IMR-90 (cell line): ENCODE data around the gene LRRC56. TPM values are rescaled to one million over a fixed set of nuclear protein-coding genes. Genes with fewer than 3 reads are reported as not detected.

Source experiments
- ATAC-seq: fragments of 200-7000 bp; cut with Tn5 transposase; 2 replicates; pipeline ENCODE4 v1.9.1; 2020; ENCODE audit warnings: low read depth, mild to moderate bottlenecking, moderate library complexity
- BruUV-seq: library from RNA; stranded (reverse); fragments of 400-500 nt; replicated peaks from 2 replicates; lab custom pipeline; 2021; lab: Mats Ljungman, UMichigan
- CTCF ChIA-PET: fragments of 300-600 bp; formaldehyde crosslinking; extraction: SDS; loops from one replicate; lab custom pipeline; 2021; ENCODE audit warnings: antibody characterized with exemption; lab: Yijun Ruan, JAX
- POLR2A ChIA-PET: fragments of 300-600 bp; sonication (Branson Sonifier 250); formaldehyde crosslinking; loops from one replicate; lab custom pipeline; 2022; ENCODE audit warnings: antibody characterized with exemption; ENCODE audit not compliant: unreplicated experiment; lab: Charles Lee
- DNase-seq: peaks from one replicate; pipeline ENCODE4 v3.0.0; 2013
- H2AFZ ChIP-seq: replicated peaks from 2 replicates; pipeline ENCODE3; 2013; ENCODE audit warnings: low read length, mild to moderate bottlenecking; ENCODE audit not compliant: poor library complexity
- H2AK5ac ChIP-seq: 2 replicates; pipeline ENCODE4 v1.6.1; 2013; ENCODE audit warnings: low read depth, low read length, inconsistent platforms
- H2AK9ac ChIP-seq: replicated peaks from 2 replicates; pipeline ENCODE3; 2013; ENCODE audit warnings: mild to moderate bottlenecking, low read depth, low read length, moderate library complexity; ENCODE audit not compliant: poor library complexity
- H2BK120ac ChIP-seq: 2 replicates; pipeline ENCODE4 v1.6.1; 2013; ENCODE audit warnings: low read depth, low read length, inconsistent platforms
- H2BK15ac ChIP-seq: 3 replicates; pipeline ENCODE4 v1.6.1; 2013; ENCODE audit warnings: low read depth, low read length, inconsistent platforms
- H2BK20ac ChIP-seq: 2 replicates; pipeline ENCODE4 v1.6.1; 2013; ENCODE audit warnings: low read depth, mild to moderate bottlenecking, inconsistent platforms, low read length, moderate library complexity
- H2BK5ac ChIP-seq: 2 replicates; pipeline ENCODE4 v1.6.1; 2013; ENCODE audit warnings: mild to moderate bottlenecking, low read depth, low read length, inconsistent platforms; ENCODE audit not compliant: poor library complexity, severe bottlenecking
- H3K14ac ChIP-seq: replicated peaks from 2 replicates; pipeline ENCODE4 v1.6.1; 2013; ENCODE audit warnings: low read depth, low read length, inconsistent platforms
- H3K18ac ChIP-seq: 2 replicates; pipeline ENCODE4 v1.6.1; 2013; ENCODE audit warnings: low read depth, low read length, control low read depth
- H3K23ac ChIP-seq: 2 replicates; pipeline ENCODE4 v1.6.1; 2013; ENCODE audit warnings: low read depth, low read length, inconsistent platforms
- H3K27ac ChIP-seq: 2 replicates; pipeline ENCODE4 v1.5.1; 2013; ENCODE audit warnings: mild to moderate bottlenecking, control low read depth, low read length; ENCODE audit not compliant: insufficient read depth
- H3K27me3 ChIP-seq: 2 replicates; pipeline ENCODE4 v1.6.1; 2013; ENCODE audit warnings: low read length; ENCODE audit not compliant: control insufficient read depth, insufficient read depth
- H3K36me3 ChIP-seq: 2 replicates; pipeline ENCODE4 v1.6.1; 2013; ENCODE audit warnings: low read length, mixed read lengths; ENCODE audit not compliant: control insufficient read depth, insufficient read depth
- H3K4ac ChIP-seq: 2 replicates; pipeline ENCODE4 v1.6.1; 2013; ENCODE audit warnings: low read depth, low read length, inconsistent platforms
- H3K4me1 ChIP-seq: 2 replicates; pipeline ENCODE4 v1.6.1; 2013; ENCODE audit warnings: low read length, mixed read lengths; ENCODE audit not compliant: control insufficient read depth, insufficient read depth
- H3K4me2 ChIP-seq: 2 replicates; pipeline ENCODE4 v1.6.1; 2013; ENCODE audit warnings: low read depth, mild to moderate bottlenecking, control low read depth, low read length, moderate library complexity
- H3K4me3 ChIP-seq: 2 replicates; pipeline ENCODE4 v1.5.1; 2013; ENCODE audit warnings: low read depth, mild to moderate bottlenecking, control low read depth, low read length, moderate library complexity; ENCODE audit not compliant: insufficient read depth
- H3K56ac ChIP-seq: 2 replicates; pipeline ENCODE4 v1.6.1; 2013; ENCODE audit warnings: low read length, inconsistent platforms; ENCODE audit not compliant: insufficient read depth; ENCODE audit errors: extremely low read depth
- H3K79me1 ChIP-seq, 2 experiments: 2 replicates each; pipeline ENCODE4 v1.6.1; 2013; ENCODE audit warnings: low read length in 2 of 2, inconsistent platforms in 1 of 2, low read depth in 1 of 2
- H3K9ac ChIP-seq: 2 replicates; pipeline ENCODE4 v1.6.1; 2013; ENCODE audit warnings: low read depth, low read length, control low read depth
- H3K9me1 ChIP-seq: 2 replicates; pipeline ENCODE4 v1.6.1; 2013; ENCODE audit warnings: low read length, inconsistent platforms; ENCODE audit not compliant: insufficient read depth
- H3K9me3 ChIP-seq: 2 replicates; pipeline ENCODE4 v1.6.1; 2013; ENCODE audit warnings: low read length; ENCODE audit not compliant: control insufficient read depth, insufficient read depth
- H4K20me1 ChIP-seq: 2 replicates; pipeline ENCODE4 v1.6.1; 2013; ENCODE audit warnings: low read length, inconsistent platforms; ENCODE audit not compliant: insufficient read depth
- H4K5ac ChIP-seq: 2 replicates; pipeline ENCODE4 v1.6.1; 2013; ENCODE audit warnings: mild to moderate bottlenecking, low read depth, low read length, control low read depth
- H4K8ac ChIP-seq, 2 experiments: 2 replicates each; pipeline ENCODE4 v1.6.1; 2013; ENCODE audit warnings: low read depth in 2 of 2, low read length in 2 of 2, control low read depth in 1 of 2, inconsistent platforms in 1 of 2
- H4K91ac ChIP-seq: 2 replicates; pipeline ENCODE4 v1.6.1; 2013; ENCODE audit warnings: low read depth, low read length, inconsistent platforms; ENCODE audit not compliant: insufficient read depth
- BHLHE40 ChIP-seq: fragments of 150-350 bp; IDR thresholded peaks from 2 replicates; pipeline ENCODE4 v1.6.1; 2016; ENCODE audit warnings: mild to moderate bottlenecking, low read depth, low read length
- CEBPB ChIP-seq: IDR thresholded peaks from 2 replicates; pipeline ENCODE4 v1.6.1; 2012; ENCODE audit warnings: low read depth, low read length, improper control_type of control experiment
- CHD1 ChIP-seq: IDR thresholded peaks from 2 replicates; pipeline ENCODE4 v1.6.1; 2012; ENCODE audit warnings: low read depth, low read length, improper control_type of control experiment
- CTCF ChIP-seq: conservative IDR thresholded peaks from 2 replicates; pipeline ENCODE4 v1.5.1; 2012; ENCODE audit warnings: mild to moderate bottlenecking, low read depth, low read length, improper control_type of control experiment
- FOS ChIP-seq: fragments of 150-350 bp; IDR thresholded peaks from 2 replicates; pipeline ENCODE4 v1.6.1; 2016; ENCODE audit warnings: low read depth, low read length
- MAFK ChIP-seq: IDR thresholded peaks from 2 replicates; pipeline ENCODE4 v1.6.1; 2012; ENCODE audit warnings: low read depth, low read length, improper control_type of control experiment
- MAZ ChIP-seq: IDR thresholded peaks from 2 replicates; pipeline ENCODE4 v1.6.1; 2012; ENCODE audit warnings: low read depth, mild to moderate bottlenecking, low read length, improper control_type of control experiment, moderate library complexity, borderline replicate concordance
- MXI1 ChIP-seq: IDR thresholded peaks from 2 replicates; pipeline ENCODE4 v1.6.1; 2012; ENCODE audit warnings: low read depth, mild to moderate bottlenecking, low read length, moderate library complexity, borderline replicate concordance
- NFE2L2 ChIP-seq: fragments of 150-350 bp; IDR thresholded peaks from 2 replicates; pipeline ENCODE4 v1.6.1; 2016; ENCODE audit warnings: low read depth, mild to moderate bottlenecking, low read length
- POLR2A ChIP-seq: IDR thresholded peaks from 2 replicates; pipeline ENCODE4 v1.6.1; 2012; ENCODE audit warnings: mild to moderate bottlenecking, low read depth, low read length
- RAD21 ChIP-seq: IDR thresholded peaks from 2 replicates; pipeline ENCODE4 v1.6.1; 2012; ENCODE audit warnings: low read length, improper control_type of control experiment
- RCOR1 ChIP-seq: IDR thresholded peaks from 2 replicates; pipeline ENCODE4 v1.6.1; 2012; ENCODE audit warnings: mild to moderate bottlenecking, low read length, improper control_type of control experiment; ENCODE audit not compliant: insufficient replicate concordance
- RFX5 ChIP-seq: IDR thresholded peaks from 2 replicates; pipeline ENCODE4 v1.8.0; 2012; ENCODE audit warnings: low read depth, mild to moderate bottlenecking, low read length, moderate library complexity
- SMC3 ChIP-seq: fragments of 150-350 bp; IDR thresholded peaks from 2 replicates; pipeline ENCODE4 v1.6.1; 2016; ENCODE audit warnings: low read depth, mild to moderate bottlenecking, antibody characterized with exemption, low read length, moderate library complexity
- WGBS, 2 experiments: methylation state at CpG; one replicate each; pipeline versions ENCODE4 v1.1.5 to v1.1.7; 2013; ENCODE audit warnings: missing lambda C conversion rate in 2 of 2; ENCODE audit not compliant: insufficient read length in 1 of 2; ENCODE audit errors: extremely low coverage in 2 of 2; 5-methylcytosine and 5-hydroxymethylcytosine counted together
- dilution Hi-C: fragments of 300-500 bp; cut with HindIII; formaldehyde crosslinking; loops from one replicate; pipeline ENCODE4 v1.14.3; 2018; ENCODE audit warnings: low sequenced_read_pairs; ENCODE audit not compliant: unreplicated experiment
- in situ Hi-C: fragments of 300-500 bp; cut with MboI; formaldehyde crosslinking; loops from 3 replicates; pipeline ENCODE4 v1.14.3; 2019; ENCODE audit warnings: low sequenced_read_pairs, inconsistent platforms, mixed read lengths
- intact Hi-C: fragments of 100-400 bp; cut with micrococcal nuclease; formaldehyde crosslinking; loops from 2 replicates; pipeline ENCODE4 v1.10.0; 2022
- polyA plus RNA-seq, 3 experiments: library from polyadenylated mRNA; depleted of rRNA; stranded (reverse); fragments of >200 nt; gene quantifications; 2 replicates each; pipeline ENCODE4 v1.2.3, GENCODE V29; 2012; ENCODE audit warnings: low replicate concordance in 1 of 3
- total RNA-seq: library from RNA; depleted of rRNA; stranded (reverse); fragments of >200 nt; gene quantifications from 2 replicates; pipeline ENCODE4 v1.2.3, GENCODE V29; 2012
- TF ChIP-seq, protein P1 (sequence below): fragments of 150-350 bp; IDR thresholded peaks from 2 replicates; pipeline ENCODE4 v1.6.1; 2016; ENCODE audit warnings: low read depth, mild to moderate bottlenecking, low read length, moderate library complexity, borderline replicate concordance

The LRRC56 gene
- total and polyA plus RNA-seq, 2 of the 4 experiments (the other 2 are of a cell fraction) = 0.36 to 1.3 TPM

DNA sequence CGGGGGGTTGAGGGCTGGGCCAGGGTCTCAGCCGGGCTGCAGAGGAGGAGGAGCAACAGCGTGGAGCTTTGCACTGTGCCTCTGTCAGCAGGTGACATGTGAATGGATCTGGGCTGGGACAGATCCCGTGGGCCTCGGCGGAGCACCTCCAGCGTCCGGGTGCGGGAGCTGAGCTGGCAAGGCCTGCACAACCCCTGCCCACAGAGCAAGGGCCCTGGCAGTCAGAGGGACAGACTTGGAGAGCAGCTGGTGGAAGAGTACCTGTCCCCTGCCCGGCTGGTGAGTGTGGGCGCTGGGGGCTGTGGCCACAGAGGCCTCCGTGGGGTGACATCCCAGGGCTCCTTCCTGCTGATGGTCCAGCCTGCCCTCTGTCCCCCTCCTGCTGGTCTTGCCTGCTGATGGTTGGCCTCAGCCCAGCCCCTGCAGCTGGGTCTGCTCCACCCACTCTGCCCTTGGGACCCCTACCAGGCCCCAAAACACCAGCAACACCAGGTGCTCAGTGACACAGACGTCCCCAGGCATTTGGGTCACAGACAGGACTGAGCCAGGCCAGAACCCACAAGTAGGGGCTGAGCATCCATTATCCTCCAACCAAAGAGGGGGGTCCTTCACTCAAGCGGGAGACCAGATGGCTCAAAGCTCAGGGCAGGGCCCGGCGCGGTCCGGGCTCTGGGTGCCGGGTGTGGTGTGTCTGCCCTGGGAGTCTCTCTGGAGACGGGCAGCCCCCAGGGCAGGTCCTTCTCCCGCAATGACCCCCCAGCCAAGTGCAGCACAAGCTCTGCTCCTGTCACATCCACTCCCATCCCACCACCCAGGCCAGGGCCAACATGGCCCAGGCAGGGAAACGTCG is 3.5 kb downstream of the LRRC56 start:
- Histone ChIP-seq H4K91ac (no peak overlapping the region), H3K9me3 (no peaks in the 10 kb centered on the region), H2BK20ac (no peak overlapping the region), H3K4ac (no peak overlapping the region), H2BK5ac (no peak overlapping the region), H3K14ac (no peak overlapping the region), H2AK9ac (no peak overlapping the region), H4K20me1 (no peaks in the 10 kb centered on the region; the same call in 1 of the 2 replicates), H2AFZ (no peak overlapping the region), H3K9me1 (peaks cover 3% of the 10 kb centered on the region; the same call in 1 of the 2 replicates), H3K4me3 (no peak overlapping the region), H3K79me1 (peaks cover 0 to 3% of the 10 kb centered on the region in 2 experiments; a peak in 1 of 4 replicates), H3K27ac (no peak overlapping the region), H2BK120ac (no peak overlapping the region), H3K36me3 (peaks cover 1% of the 10 kb centered on the region; the same call in 1 of the 2 replicates), H3K23ac (no peak overlapping the region), H3K4me1 (peaks cover 10% of the 10 kb centered on the region), H3K4me2 (no peak overlapping the region), H2BK15ac (no peak overlapping the region), H4K5ac (no peak overlapping the region), H3K56ac (no peak overlapping the region), H3K18ac (no peak overlapping the region), H3K27me3 (no peaks in the 10 kb centered on the region), H2AK5ac (no peak overlapping the region), H4K8ac (no peak overlapping the region), H3K9ac (no peak overlapping the region)
- DNase-seq (no peak), ATAC-seq (no peak)
- intact Hi-C loops = no loop called here
- 75% methylated on average over 6 of the region's 23 CpGs; no CpG with 5 or more reads in 1 of the 2 experiments for WGBS, 2 experiments
- in situ Hi-C loops = no loop called here
- ChIA-PET POLR2A (no interaction called here), CTCF (no interaction called here)
- no TSS peak for BruUV-seq
- dilution Hi-C loops = no loop called here
- TF ChIP-seq, protein P1, sequence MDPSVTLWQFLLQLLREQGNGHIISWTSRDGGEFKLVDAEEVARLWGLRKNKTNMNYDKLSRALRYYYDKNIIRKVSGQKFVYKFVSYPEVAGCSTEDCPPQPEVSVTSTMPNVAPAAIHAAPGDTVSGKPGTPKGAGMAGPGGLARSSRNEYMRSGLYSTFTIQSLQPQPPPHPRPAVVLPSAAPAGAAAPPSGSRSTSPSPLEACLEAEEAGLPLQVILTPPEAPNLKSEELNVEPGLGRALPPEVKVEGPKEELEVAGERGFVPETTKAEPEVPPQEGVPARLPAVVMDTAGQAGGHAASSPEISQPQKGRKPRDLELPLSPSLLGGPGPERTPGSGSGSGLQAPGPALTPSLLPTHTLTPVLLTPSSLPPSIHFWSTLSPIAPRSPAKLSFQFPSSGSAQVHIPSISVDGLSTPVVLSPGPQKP = no peak
- no peak for TF ChIP-seq POLR2A
- no peak for TF ChIP-seq BHLHE40
- TF ChIP-seq CTCF = no peak
- TF ChIP-seq RCOR1 = no peak
- TF ChIP-seq RAD21 = no peak
- TF ChIP-seq RFX5 = no peak
- TF ChIP-seq FOS = no peak
- no peak for TF ChIP-seq CHD1
- no peak for TF ChIP-seq MAZ
- no peak for TF ChIP-seq SMC3
- no peak for TF ChIP-seq NFE2L2
- TF ChIP-seq MXI1 = no peak
- TF ChIP-seq MAFK = no peak
- TF ChIP-seq CEBPB = no peak
